Stimulated activated CD8-positive, alpha-beta memory T cell treated with anti-CD3 and anti-CD28 coated beads, Interleukin-7, amount 100 ng/mL, for 24 hours (primary cell): ENCODE data around the gene CACUL1.

Experiments used
- DNase-seq: peaks from one replicate; pipeline ENCODE4 v3.0.0-alpha.2; 2020; ENCODE audit warnings: low read depth

The CACUL1 gene

DNA sequence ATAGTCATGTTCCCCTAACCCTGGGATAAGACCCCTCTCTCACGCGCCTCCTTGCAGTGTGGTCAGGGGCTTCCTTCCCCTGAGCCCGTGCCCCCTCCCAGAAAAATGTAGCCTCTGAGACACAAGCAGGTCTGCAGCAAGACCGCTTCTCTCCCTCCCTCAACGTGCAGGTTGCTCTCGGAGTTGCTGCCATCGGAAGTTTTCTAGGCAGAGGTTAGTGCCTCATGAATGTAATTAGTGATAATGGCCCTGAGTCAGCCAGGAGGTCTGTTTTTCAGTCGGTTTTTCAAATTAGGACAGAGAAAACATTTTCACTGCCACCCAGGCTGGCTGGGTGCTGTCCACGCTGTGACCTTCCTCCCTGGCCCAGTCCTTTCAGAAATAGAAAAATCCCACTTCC lies 116.1 kb downstream of the CACUL1 start:
- DNase-seq: no peak

DNA sequence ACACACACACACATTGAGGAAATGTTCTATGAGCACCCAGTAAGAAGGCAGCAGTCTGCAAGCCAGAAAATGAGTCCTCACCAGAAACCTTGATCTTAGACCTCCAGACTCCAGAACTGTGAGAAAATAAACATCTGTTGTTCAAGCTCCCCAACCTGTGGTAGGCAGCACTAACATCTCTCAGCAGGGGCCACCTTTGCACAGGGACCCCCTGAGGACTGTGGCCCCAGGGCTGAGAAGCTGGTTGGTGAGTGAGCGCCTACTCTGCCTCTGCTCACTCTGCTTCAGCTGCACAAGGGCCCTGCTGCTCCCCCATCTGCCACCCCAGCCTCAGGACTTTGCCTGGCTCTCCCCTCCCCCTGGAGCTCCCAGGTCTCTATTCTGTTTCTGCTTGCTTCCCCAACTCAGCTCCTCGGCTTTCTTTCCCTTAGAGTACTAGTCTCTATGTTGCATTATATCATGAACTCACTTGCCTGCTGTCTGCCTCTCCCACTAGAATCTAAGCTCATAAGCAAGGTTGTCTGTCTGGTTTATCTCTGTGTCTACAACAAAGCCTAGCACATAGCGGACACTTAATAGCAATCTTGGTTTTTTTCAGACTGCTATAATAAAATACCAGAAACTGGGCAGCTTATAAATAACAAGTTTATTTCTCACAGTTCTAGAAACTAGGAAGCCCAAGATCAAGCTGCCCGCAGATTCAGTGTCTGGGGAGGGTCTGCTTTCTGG lies 118.9 kb downstream of the CACUL1 start:
- no peak for DNase-seq

DNA sequence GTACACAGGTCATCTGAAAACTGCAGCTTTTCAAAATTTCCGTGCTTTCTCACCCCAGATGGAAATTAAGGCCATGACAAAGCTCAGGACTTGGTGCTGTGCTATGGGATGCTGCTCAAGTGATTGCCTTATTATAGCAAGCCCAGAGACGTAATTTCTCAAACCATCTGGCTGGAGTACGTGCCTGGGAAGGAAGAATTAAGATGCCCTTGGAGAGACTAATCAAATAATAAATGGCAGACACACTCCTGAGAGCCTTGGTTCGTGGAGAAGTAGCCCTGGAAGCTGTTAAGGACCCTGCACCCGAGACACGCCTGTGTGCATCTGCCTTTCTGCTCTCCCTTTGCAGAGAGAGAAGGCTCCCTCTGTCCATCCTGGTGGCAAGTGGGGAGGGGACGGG lies 121.0 kb downstream of the CACUL1 start:
- no peak for DNase-seq

DNA sequence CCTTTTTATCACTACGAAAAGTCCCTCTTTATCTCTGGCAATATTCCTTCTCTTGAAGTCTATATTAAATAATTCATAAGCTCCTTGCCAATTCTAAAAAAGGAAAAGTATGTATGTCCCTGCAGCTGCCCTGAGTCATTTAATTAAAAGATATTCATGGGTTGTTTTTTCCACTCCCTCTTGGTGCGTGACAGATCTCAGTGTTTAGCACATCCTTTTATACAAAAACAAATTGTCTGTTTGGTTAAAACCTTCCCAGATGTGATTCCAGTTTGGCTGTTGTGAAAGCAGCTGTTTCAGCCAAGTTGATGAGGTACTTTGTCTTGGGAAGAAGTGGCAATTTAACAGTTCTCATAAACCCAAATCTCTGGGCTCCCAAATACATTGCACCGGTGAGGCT lies 125.6 kb downstream of the CACUL1 start:
- DNase-seq: no peak

DNA sequence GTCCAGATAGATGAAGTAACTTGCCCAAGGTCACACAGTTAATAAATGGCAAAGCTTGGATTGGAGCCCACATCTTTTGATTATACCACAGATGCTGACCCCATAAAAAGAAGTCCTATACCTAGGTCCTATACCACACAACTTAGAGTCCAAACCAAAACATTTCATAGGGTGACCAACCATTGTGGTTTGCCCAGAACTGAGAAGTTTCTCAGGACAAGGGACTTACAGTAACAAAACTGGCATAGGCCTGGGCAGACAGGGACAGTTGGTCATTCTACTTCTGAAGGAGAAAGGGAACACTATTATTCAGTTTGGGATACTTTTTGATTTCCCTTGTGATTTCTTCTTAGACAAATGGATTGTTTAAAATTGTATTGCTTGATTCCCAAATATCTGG lies 126.4 kb downstream of the CACUL1 start:
- no peak for DNase-seq

DNA sequence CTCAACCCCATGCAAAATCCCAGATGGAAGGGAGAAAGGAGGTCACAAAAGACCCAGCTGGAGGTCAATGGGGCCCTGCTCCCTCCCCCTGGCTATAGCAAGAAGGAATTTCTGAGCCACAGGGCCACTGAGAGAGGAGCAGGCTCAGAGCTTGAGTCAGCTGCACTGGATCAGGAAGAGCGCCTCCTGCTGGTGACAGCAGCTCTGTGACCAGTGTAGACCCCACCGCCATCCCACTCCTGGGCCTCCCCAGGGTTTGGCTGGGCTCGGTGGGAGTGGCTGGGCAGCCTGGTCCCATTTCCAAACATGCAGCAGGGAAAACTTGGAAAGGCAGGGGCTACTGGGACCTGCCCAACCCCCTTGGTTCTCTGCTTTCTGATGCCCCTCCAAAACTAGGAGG lies 127.8 kb downstream of the CACUL1 start:
- no peak for DNase-seq
